OCI-LY7 (cell line): Measurements from ENCODE around the gene KLHL17. TPM values are rescaled to one million over a fixed set of nuclear protein-coding genes. Genes with fewer than 3 reads are reported as not detected.

Source experiments
- BruUV-seq: library from RNA; stranded (reverse); fragments of 400-500 nt; replicated peaks from 2 replicates; lab custom pipeline; 2021; lab: Mats Ljungman, UMichigan
- CTCF ChIA-PET: fragments of 300-600 bp; sonication (Branson Sonifier 250); formaldehyde crosslinking; loops from one replicate; lab custom pipeline; 2022; ENCODE audit warnings: antibody characterized with exemption; ENCODE audit not compliant: unreplicated experiment; lab: Charles Lee
- POLR2A ChIA-PET: fragments of 300-600 bp; sonication (Branson Sonifier 250); formaldehyde crosslinking; loops from one replicate; lab custom pipeline; 2022; ENCODE audit warnings: antibody characterized with exemption; lab: Charles Lee
- DNase-seq: peaks from one replicate; pipeline ENCODE4 v3.0.0-alpha.2; 2015; ENCODE audit warnings: low spot score
- H2AFZ ChIP-seq: fragments of 200-600 bp; sonication (generic), shearing (Covaris generic); 2 replicates; pipeline ENCODE4 v1.6.1; 2014; ENCODE audit warnings: mild to moderate bottlenecking, antibody characterized with exemption, low read length, moderate library complexity
- H3K27ac ChIP-seq: fragments of 200-600 bp; sonication (generic); 2 replicates; pipeline ENCODE4 v1.5.1; 2014; ENCODE audit warnings: mixed run types, low read depth, mild to moderate bottlenecking, moderate library complexity, low read length, inconsistent platforms; ENCODE audit not compliant: poor library complexity, severe bottlenecking
- H3K36me3 ChIP-seq: fragments of 200-600 bp; sonication (generic); 2 replicates; pipeline ENCODE4 v1.6.1; 2014; ENCODE audit warnings: mild to moderate bottlenecking, antibody characterized with exemption, low read length, moderate library complexity, mixed read lengths; ENCODE audit not compliant: insufficient read depth
- H3K4me1 ChIP-seq: fragments of 200-600 bp; sonication (generic); 2 replicates; pipeline ENCODE4 v1.5.1; 2014; ENCODE audit warnings: mild to moderate bottlenecking, low read length; ENCODE audit not compliant: insufficient read depth, poor library complexity, severe bottlenecking
- H3K4me2 ChIP-seq: fragments of 200-600 bp; sonication (generic); 2 replicates; pipeline ENCODE4 v1.6.1; 2014; ENCODE audit warnings: mild to moderate bottlenecking, low read length
- H3K4me3 ChIP-seq: fragments of 200-600 bp; sonication (generic); 2 replicates; pipeline ENCODE4 v1.5.1; 2014; ENCODE audit warnings: mild to moderate bottlenecking, low read depth, low read length; ENCODE audit not compliant: poor library complexity, severe bottlenecking
- H3K79me2 ChIP-seq: fragments of 200-600 bp; sonication (generic); 2 replicates; pipeline ENCODE4 v1.6.1; 2016; ENCODE audit warnings: low read depth, mild to moderate bottlenecking, low read length, moderate library complexity, mixed read lengths; ENCODE audit not compliant: insufficient read depth
- H3K9me2 ChIP-seq: fragments of 200-600 bp; sonication (generic); 2 replicates; pipeline ENCODE4 v1.6.1; 2016; ENCODE audit warnings: mild to moderate bottlenecking, low read length, mixed read lengths; ENCODE audit not compliant: insufficient read depth
- H3K9me3 ChIP-seq: fragments of 200-600 bp; sonication (generic); 2 replicates; pipeline ENCODE4 v1.6.1; 2014; ENCODE audit warnings: mild to moderate bottlenecking, mixed run types, low read length, mixed read lengths
- H4K20me1 ChIP-seq: fragments of 200-600 bp; sonication (generic); 2 replicates; pipeline ENCODE4 v1.6.1; 2014; ENCODE audit warnings: mild to moderate bottlenecking, antibody characterized with exemption, low read length, moderate library complexity, mixed read lengths; ENCODE audit not compliant: insufficient read depth
- EZH2phosphoT487 ChIP-seq: fragments of 200-600 bp; sonication (generic); IDR thresholded peaks from 2 replicates; pipeline ENCODE4 v1.6.1; 2018; ENCODE audit warnings: low read depth, borderline replicate concordance, mild to moderate bottlenecking, mixed run types, antibody characterized with exemption, low read length, moderate library complexity, mixed read lengths
- intact Hi-C: fragments of 100-400 bp; cut with micrococcal nuclease; formaldehyde crosslinking; loops from one replicate; pipeline ENCODE4 v1.10.0; 2022; ENCODE audit not compliant: unreplicated experiment
- total RNA-seq, 2 experiments: library from RNA; depleted of rRNA in 1 of 2; stranded (reverse); fragments of >200 nt in 1 of 2; shearing (Covaris generic) in 1 of 2; gene quantifications; 2 replicates each; pipeline ENCODE4 v1.2.3, GENCODE V29; 2014 to 2022
- TF ChIP-seq, protein P1 (sequence below): fragments of 200-600 bp; sonication (generic); conservative IDR thresholded peaks from 2 replicates; pipeline ENCODE4 v1.5.1; 2014; ENCODE audit warnings: mild to moderate bottlenecking, antibody characterized with exemption, low read length, moderate library complexity, mixed read lengths

Gene KLHL17
- total RNA-seq, 2 experiments from 2014 or later = 21.7 to 23.3 TPM

DNA sequence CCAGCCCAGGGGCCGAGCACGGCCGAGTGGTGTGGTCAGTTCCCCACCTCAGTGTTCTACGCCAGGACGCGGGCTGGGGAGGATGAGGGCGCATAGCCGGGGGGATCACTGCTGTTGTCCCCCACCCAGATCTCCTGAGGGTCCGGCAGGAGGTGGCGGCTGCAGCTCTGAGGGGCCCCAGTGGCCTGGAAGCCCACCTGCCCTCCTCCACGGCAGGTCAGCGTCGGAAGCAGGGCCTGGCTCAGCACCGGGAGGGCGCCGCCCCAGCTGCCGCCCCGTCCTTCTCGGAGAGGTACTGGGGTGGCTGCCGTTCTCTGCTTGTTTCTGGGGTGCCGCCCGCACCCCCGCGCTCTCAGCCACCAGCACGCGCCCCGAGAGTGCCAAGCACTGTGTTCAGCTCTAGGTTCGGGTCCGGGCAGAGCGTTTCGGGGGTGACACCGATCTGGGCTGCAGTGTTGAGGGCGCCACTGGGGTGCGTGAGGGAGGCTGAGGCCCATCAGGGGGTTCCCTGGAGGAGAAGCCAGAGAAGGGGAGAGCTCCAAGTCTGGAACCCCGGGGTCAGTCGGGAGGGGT lies 19.3 kb upstream of the KLHL17 start:
- ChIA-PET POLR2A (no interaction called here), CTCF (no interaction called here)
- no peak overlapping the region for H3K27ac ChIP-seq
- no peaks in the 10 kb centered on the region for H3K79me2 ChIP-seq
- H3K4me1 ChIP-seq = peaks cover 5% of the 10 kb centered on the region
- H3K9me2 ChIP-seq = no peaks in the 10 kb centered on the region
- H3K9me3 ChIP-seq = no peaks in the 10 kb centered on the region
- DNase-seq = no peak
- intact Hi-C loops = no loop called here
- no peaks in the 10 kb centered on the region; the same call in 1 of the 2 replicates for H4K20me1 ChIP-seq
- TF ChIP-seq, protein P1, sequence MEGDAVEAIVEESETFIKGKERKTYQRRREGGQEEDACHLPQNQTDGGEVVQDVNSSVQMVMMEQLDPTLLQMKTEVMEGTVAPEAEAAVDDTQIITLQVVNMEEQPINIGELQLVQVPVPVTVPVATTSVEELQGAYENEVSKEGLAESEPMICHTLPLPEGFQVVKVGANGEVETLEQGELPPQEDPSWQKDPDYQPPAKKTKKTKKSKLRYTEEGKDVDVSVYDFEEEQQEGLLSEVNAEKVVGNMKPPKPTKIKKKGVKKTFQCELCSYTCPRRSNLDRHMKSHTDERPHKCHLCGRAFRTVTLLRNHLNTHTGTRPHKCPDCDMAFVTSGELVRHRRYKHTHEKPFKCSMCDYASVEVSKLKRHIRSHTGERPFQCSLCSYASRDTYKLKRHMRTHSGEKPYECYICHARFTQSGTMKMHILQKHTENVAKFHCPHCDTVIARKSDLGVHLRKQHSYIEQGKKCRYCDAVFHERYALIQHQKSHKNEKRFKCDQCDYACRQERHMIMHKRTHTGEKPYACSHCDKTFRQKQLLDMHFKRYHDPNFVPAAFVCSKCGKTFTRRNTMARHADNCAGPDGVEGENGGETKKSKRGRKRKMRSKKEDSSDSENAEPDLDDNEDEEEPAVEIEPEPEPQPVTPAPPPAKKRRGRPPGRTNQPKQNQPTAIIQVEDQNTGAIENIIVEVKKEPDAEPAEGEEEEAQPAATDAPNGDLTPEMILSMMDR = no peak
- no peak for TF ChIP-seq EZH2phosphoT487
- peaks cover 15% of the 10 kb centered on the region for H3K36me3 ChIP-seq
- H3K4me2 ChIP-seq = no peak overlapping the region
- H3K4me3 ChIP-seq = no peak overlapping the region
- H2AFZ ChIP-seq = no peak overlapping the region
- no TSS peak for BruUV-seq

DNA sequence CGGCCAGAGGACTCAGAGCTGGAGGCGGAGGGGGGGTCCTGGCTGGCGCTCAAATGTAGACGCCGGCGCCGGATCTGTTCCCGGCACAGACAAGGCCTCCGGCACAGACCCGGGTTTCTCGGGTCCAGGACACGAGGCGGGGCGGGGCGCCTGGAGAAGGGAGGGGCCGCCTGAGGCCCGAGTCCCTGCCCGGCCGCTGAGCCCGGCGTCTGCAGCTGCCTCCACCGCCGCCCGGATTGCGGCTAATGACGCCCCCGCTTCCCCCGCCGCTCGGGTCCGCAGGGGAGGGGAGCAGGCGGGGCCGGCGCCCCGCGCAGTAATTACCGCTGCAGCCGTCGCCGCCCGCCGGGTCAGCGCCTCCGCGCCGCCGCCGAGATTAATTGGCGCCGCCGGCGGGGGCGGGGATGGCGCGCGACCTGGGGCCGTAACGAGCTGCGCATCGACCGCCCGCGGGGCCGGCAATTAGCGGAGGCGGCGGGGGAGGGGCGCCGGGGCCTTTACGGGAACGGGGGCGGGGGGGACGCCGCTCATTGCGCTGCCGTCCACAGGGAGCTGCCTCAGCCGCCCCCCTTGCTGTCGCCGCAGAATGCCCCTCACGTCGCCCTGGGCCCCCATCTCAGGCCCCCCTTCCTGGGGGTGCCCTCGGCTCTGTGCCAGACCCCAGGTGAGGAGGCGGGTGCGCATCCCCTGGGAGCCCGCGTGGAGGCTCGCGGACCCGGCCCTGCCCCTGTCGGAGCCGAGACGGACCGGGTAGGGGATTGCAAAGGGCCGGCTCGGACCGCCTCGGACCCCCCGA lies 18.6 kb upstream of the KLHL17 start:
- no peak for DNase-seq
- CTCF ChIA-PET = no interaction called here

More for the DNA sequence above, 18.6 kb upstream of the KLHL17 start:
- no peak overlapping the region for H3K27ac ChIP-seq
- intact Hi-C loops = no loop called here
- peaks cover 5% of the 10 kb centered on the region for H3K4me1 ChIP-seq
- POLR2A ChIA-PET = no interaction called here
- BruUV-seq = no TSS peak
- no peaks in the 10 kb centered on the region for H3K9me2 ChIP-seq
- no peak overlapping the region for H3K4me2 ChIP-seq
- H3K79me2 ChIP-seq = no peaks in the 10 kb centered on the region
- TF ChIP-seq EZH2phosphoT487 = peak; percentile 31; the same call in 1 of the 2 replicates
- TF ChIP-seq, protein P1 = no peak
- H3K4me3 ChIP-seq = no peak overlapping the region
- no peaks in the 10 kb centered on the region; the same call in 1 of the 2 replicates for H4K20me1 ChIP-seq
- H2AFZ ChIP-seq = no peak overlapping the region
- peaks cover 17% of the 10 kb centered on the region for H3K36me3 ChIP-seq
- H3K9me3 ChIP-seq = no peaks in the 10 kb centered on the region
